H9 (cell line): ENCODE results near the gene MARVELD2. TPM values are rescaled to one million over a fixed set of nuclear protein-coding genes. Genes with fewer than 3 reads are reported as not detected.
A peak's percentile ranks its signal among the peaks of the same experiment; 100 is the strongest.
"Not testable (repeated sequence)": the region's sequence is repeated elsewhere in the genome, so short reads cannot be mapped to it uniquely, and the experiment has no call there.

Source experiments
- DNase-seq: peaks from one replicate; pipeline ENCODE4 v3.0.0-alpha.2; 2017
- H2AFZ ChIP-seq: one replicate; pipeline ENCODE4 v1.6.1; 2013; ENCODE audit warnings: mild to moderate bottlenecking, low read length, control low read depth, moderate library complexity
- H2AK5ac ChIP-seq: 2 replicates; pipeline ENCODE4 v1.6.1; 2013; ENCODE audit warnings: low read length, control low read depth, mixed read lengths; ENCODE audit not compliant: insufficient read length
- H2BK120ac ChIP-seq: one replicate; pipeline ENCODE4 v1.6.1; 2013; ENCODE audit warnings: low read depth, mild to moderate bottlenecking, low read length, control low read depth, inconsistent platforms; ENCODE audit not compliant: poor library complexity, severe bottlenecking
- H2BK12ac ChIP-seq: 2 replicates; pipeline ENCODE4 v1.6.1; 2013; ENCODE audit warnings: low read length, control low read depth, mixed read lengths, low read depth; ENCODE audit not compliant: insufficient read length
- H2BK15ac ChIP-seq: 2 replicates; pipeline ENCODE4 v1.6.1; 2013; ENCODE audit warnings: low read depth, low read length, control low read depth
- H2BK20ac ChIP-seq: one replicate; pipeline ENCODE4 v1.6.1; 2013; ENCODE audit warnings: low read depth, mild to moderate bottlenecking, low read length, control low read depth, inconsistent platforms; ENCODE audit not compliant: poor library complexity, severe bottlenecking
- H2BK5ac ChIP-seq: 2 replicates; pipeline ENCODE4 v1.6.1; 2013; ENCODE audit warnings: low read length, control low read depth, mixed read lengths; ENCODE audit not compliant: insufficient read length
- H3K14ac ChIP-seq: 2 replicates; pipeline ENCODE4 v1.6.1; 2013; ENCODE audit warnings: low read length, control low read depth; ENCODE audit not compliant: insufficient read depth
- H3K18ac ChIP-seq: 2 replicates; pipeline ENCODE4 v1.6.1; 2013; ENCODE audit warnings: low read depth, mild to moderate bottlenecking, mixed read lengths, low read length, control low read depth; ENCODE audit not compliant: insufficient read length
- H3K23ac ChIP-seq: 2 replicates; pipeline ENCODE4 v1.6.1; 2013; ENCODE audit warnings: low read length, control low read depth, mixed read lengths, low read depth; ENCODE audit not compliant: insufficient read length
- H3K23me2 ChIP-seq: 2 replicates; pipeline ENCODE4 v1.6.1; 2013; ENCODE audit warnings: low read depth, mild to moderate bottlenecking, mixed read lengths, low read length, control low read depth; ENCODE audit not compliant: insufficient read length, poor library complexity, severe bottlenecking
- H3K27ac ChIP-seq: 2 replicates; pipeline ENCODE4 v1.5.1; 2013; ENCODE audit warnings: low read length, control low read depth, mixed read lengths, low read depth; ENCODE audit not compliant: insufficient read length
- H3K27me3 ChIP-seq: 2 replicates; pipeline ENCODE4 v1.6.1; 2013; ENCODE audit warnings: low read length, control low read depth, inconsistent platforms; ENCODE audit not compliant: insufficient read depth
- H3K4ac ChIP-seq: 2 replicates; pipeline ENCODE4 v1.6.1; 2013; ENCODE audit warnings: low read depth, mild to moderate bottlenecking, control low read depth, inconsistent platforms, low read length, moderate library complexity
- H3K4me1 ChIP-seq: 2 replicates; pipeline ENCODE4 v1.6.1; 2013; ENCODE audit warnings: low read length, control low read depth, inconsistent platforms; ENCODE audit not compliant: insufficient read depth
- H3K4me2 ChIP-seq: 2 replicates; pipeline ENCODE4 v1.6.1; 2013; ENCODE audit warnings: low read length, control low read depth, mixed read lengths; ENCODE audit not compliant: insufficient read length, insufficient read depth
- H3K56ac ChIP-seq: 2 replicates; pipeline ENCODE4 v1.6.1; 2013; ENCODE audit warnings: low read depth, mild to moderate bottlenecking, mixed read lengths, low read length, control low read depth; ENCODE audit not compliant: insufficient read length
- H3K79me1 ChIP-seq: 2 replicates; pipeline ENCODE4 v1.6.1; 2013; ENCODE audit warnings: low read depth, mild to moderate bottlenecking, moderate library complexity, low read length, control low read depth, inconsistent platforms; ENCODE audit not compliant: insufficient read depth, poor library complexity, severe bottlenecking
- H3K79me2 ChIP-seq: 2 replicates; pipeline ENCODE4 v1.6.1; 2013; ENCODE audit warnings: low read length, control low read depth, inconsistent platforms; ENCODE audit not compliant: insufficient read depth
- H3K9ac ChIP-seq: 2 replicates; pipeline ENCODE4 v1.6.1; 2013; ENCODE audit warnings: low read length, control low read depth, mixed read lengths; ENCODE audit not compliant: insufficient read length; ENCODE audit errors: extremely low read depth
- H3K9me3 ChIP-seq: one replicate; pipeline ENCODE4 v1.6.1; 2013; ENCODE audit warnings: low read depth, low read length, inconsistent platforms; ENCODE audit not compliant: control insufficient read depth
- H3T11ph ChIP-seq: one replicate; pipeline ENCODE4 v1.6.1; 2013; ENCODE audit warnings: mild to moderate bottlenecking, low read length, control low read depth, inconsistent platforms
- H4K20me1 ChIP-seq: one replicate; pipeline ENCODE4 v1.6.1; 2013; ENCODE audit not compliant: control insufficient read depth, insufficient read length, insufficient read depth
- H4K5ac ChIP-seq: 2 replicates; pipeline ENCODE4 v1.6.1; 2013; ENCODE audit warnings: low read depth, mild to moderate bottlenecking, mixed read lengths, low read length, control low read depth; ENCODE audit not compliant: insufficient read length
- H4K8ac ChIP-seq: replicated peaks from 2 replicates; pipeline ENCODE4 v1.6.1; 2013; ENCODE audit warnings: low read length, control low read depth, mixed read lengths, low read depth; ENCODE audit not compliant: insufficient read length
- H4K91ac ChIP-seq: 2 replicates; pipeline ENCODE4 v1.6.1; 2013; ENCODE audit warnings: low read depth, mild to moderate bottlenecking, moderate library complexity, mixed read lengths, low read length, control low read depth; ENCODE audit not compliant: insufficient read length
- H3K27ac Mint-ChIP-seq, 3 experiments: 2 replicates in 2 of 3; 3 replicates in 1 of 3; pipeline ENCODE4 v1.8.0; 2020 to 2021; ENCODE audit warnings: mixed read lengths in 3 of 3, mild to moderate bottlenecking in 1 of 3, moderate library complexity in 1 of 3
- H3K27me3 Mint-ChIP-seq: 2 replicates; pipeline ENCODE4 v1.8.0; 2021; ENCODE audit warnings: low read depth, mild to moderate bottlenecking, moderate library complexity, mixed read lengths
- H3K36me3 Mint-ChIP-seq, 3 experiments: 2 replicates in 2 of 3; 3 replicates in 1 of 3; pipeline ENCODE4 v1.8.0; 2020 to 2021; ENCODE audit warnings: low read depth in 3 of 3, mixed read lengths in 3 of 3; ENCODE audit not compliant: insufficient read depth in 1 of 3
- H3K4me1 Mint-ChIP-seq, 2 experiments: 2 replicates each; pipeline ENCODE4 v1.8.0; 2020; ENCODE audit warnings: mixed read lengths in 2 of 2
- H3K4me3 Mint-ChIP-seq, 2 experiments: 2 replicates in 1 of 2; 3 replicates in 1 of 2; pipeline ENCODE4 v1.8.0; 2020 to 2021; ENCODE audit warnings: mild to moderate bottlenecking in 2 of 2, mixed read lengths in 2 of 2, moderate library complexity in 1 of 2
- H3K9me3 Mint-ChIP-seq, 2 experiments: 2 replicates in 1 of 2; 3 replicates in 1 of 2; pipeline ENCODE4 v1.8.0; 2020; ENCODE audit warnings: mild to moderate bottlenecking in 2 of 2, mixed read lengths in 2 of 2, moderate library complexity in 1 of 2
- CTCF ChIP-seq: fragments of 200-600 bp; sonication (generic); conservative IDR thresholded peaks from 3 replicates; pipeline ENCODE4 v1.8.0; 2021; ENCODE audit warnings: antibody characterized with exemption, mild to moderate bottlenecking
- WGBS: extraction: QIAGEN DNeasy Blood & Tissue Kit; methylation state at CpG from one replicate; pipeline ENCODE4 v1.1.7; 2013; ENCODE audit warnings: missing lambda C conversion rate, low lambda C conversion rate, mixed read lengths; ENCODE audit not compliant: insufficient read length; ENCODE audit errors: extremely low coverage; 5-methylcytosine and 5-hydroxymethylcytosine counted together
- total RNA-seq: library from RNA; stranded (reverse); gene quantifications from 2 replicates; pipeline ENCODE4 v1.2.1, GENCODE V29; 2021

Gene MARVELD2
- total RNA-seq, 1 experiment from 2014 or later: 30.3 TPM

- no peak overlapping the region for H3K27ac ChIP-seq
These were observed 39.7 kb downstream of the MARVELD2 start for GRCh38 chr5:69454460-69455249.

DNA sequence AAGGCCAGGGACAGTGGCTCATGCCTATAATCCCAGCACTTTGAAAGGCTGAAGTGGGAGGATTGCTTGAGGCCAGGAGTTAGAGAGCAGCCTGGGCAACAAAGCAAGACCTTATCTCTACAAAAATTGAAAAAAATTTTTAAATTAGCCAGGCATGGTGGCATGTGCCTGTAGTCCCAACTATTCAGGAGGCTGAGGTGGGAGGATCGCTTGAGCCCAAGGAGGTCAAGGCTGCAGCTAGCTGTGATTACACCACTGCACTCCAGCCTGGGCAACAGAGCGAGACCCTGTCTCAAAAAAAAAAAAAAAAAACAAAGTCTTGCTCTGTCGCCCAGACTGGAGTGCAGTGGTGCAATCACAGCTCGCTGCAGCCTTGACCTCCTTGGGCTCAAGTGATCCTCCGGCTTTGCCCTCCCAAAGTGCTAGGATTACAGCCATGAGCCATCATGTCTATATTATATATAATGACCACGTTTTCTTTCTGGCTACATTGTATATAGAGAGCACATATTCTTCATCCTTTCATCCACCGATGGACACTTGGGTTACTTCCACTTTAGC is 40.6 kb downstream of the MARVELD2 start:
- not testable (repeated sequence) for H3K79me1 ChIP-seq, H2BK20ac ChIP-seq, H2AFZ ChIP-seq, H3K9me3 ChIP-seq, H3K27me3 ChIP-seq, H3K9ac ChIP-seq, H3K4me2 ChIP-seq, H3T11ph ChIP-seq, H4K5ac ChIP-seq, DNase-seq, H4K91ac ChIP-seq, H3K4me1 Mint-ChIP-seq, H3K27ac ChIP-seq, H3K4ac ChIP-seq, H2AK5ac ChIP-seq, H3K56ac ChIP-seq, H3K18ac ChIP-seq, H3K23ac ChIP-seq, H3K4me1 ChIP-seq, H3K36me3 Mint-ChIP-seq, H2BK12ac ChIP-seq, H3K79me2 ChIP-seq, H4K8ac ChIP-seq, H3K14ac ChIP-seq, H3K27me3 Mint-ChIP-seq, H3K4me3 Mint-ChIP-seq, H3K9me3 Mint-ChIP-seq, H3K23me2 ChIP-seq, H2BK120ac ChIP-seq, H3K27ac Mint-ChIP-seq, H2BK5ac ChIP-seq, H4K20me1 ChIP-seq, H2BK15ac ChIP-seq
- no CpG with 5 or more reads among the region's 7 CpGs for WGBS

More at GRCh38 chr5:69454460-69455249, 39.7 kb downstream of the MARVELD2 start:
- Histone ChIP-seq H3K27me3 (no peaks in the 10 kb centered on the region), H2BK120ac (no peak overlapping the region), H3T11ph (no peak overlapping the region), H3K4me1 (no peaks in the 10 kb centered on the region), H2BK15ac (no peak overlapping the region), H3K56ac (no peak overlapping the region), H2BK5ac (no peak overlapping the region), H2BK12ac (no peak overlapping the region), H3K79me1 (no peaks in the 10 kb centered on the region), H3K9ac (no peak overlapping the region), H3K4me2 (no peak overlapping the region), H4K8ac (no peak overlapping the region), H3K18ac (no peak overlapping the region), H2BK20ac (no peak overlapping the region), H3K23ac (no peak overlapping the region), H3K4ac (no peak overlapping the region), H2AK5ac (no peak overlapping the region), H4K91ac (no peak overlapping the region), H3K23me2 (no peaks in the 10 kb centered on the region), H3K14ac (no peak overlapping the region), H2AFZ (no peak overlapping the region), H3K9me3 (no peaks in the 10 kb centered on the region), H4K5ac (no peak overlapping the region), H3K79me2 (no peaks in the 10 kb centered on the region), H4K20me1 (no peaks in the 10 kb centered on the region)
- DNase-seq: no peak
- no peak for TF ChIP-seq CTCF
- no peaks in the 10 kb centered on the region for H3K36me3 Mint-ChIP-seq
- no CpG with 5 or more reads among the region's 8 CpGs for WGBS
- H3K27me3 Mint-ChIP-seq: no peaks in the 10 kb centered on the region; the same call in 1 of the 2 replicates
- peaks cover 7 to 8% of the 10 kb centered on the region in 2 experiments for H3K4me1 Mint-ChIP-seq
- no peak overlapping the region for H3K4me3 Mint-ChIP-seq
- H3K27ac Mint-ChIP-seq: peak overlapping the region in 1 of 3 experiments; percentile 80; a peak in 2 of 7 replicates
- H3K9me3 Mint-ChIP-seq: no peaks in the 10 kb centered on the region
